Activated CD4-positive, alpha-beta memory T cell treated with anti-CD3 and anti-CD28 coated beads for 36 hours (primary cell): ENCODE results near the gene ZNF253. TPM values are rescaled to one million over a fixed set of nuclear protein-coding genes. Genes with fewer than 3 reads are reported as not detected.

Source experiments
- total RNA-seq, 2 experiments: library from RNA; stranded (reverse); gene quantifications; one replicate each; pipeline ENCODE4 v1.2.3, GENCODE V29; 2021

Gene ZNF253
- total RNA-seq, 2 experiments from 2014 or later, result 11.0 to 12.9 TPM

Other genes with a start within 250 kb of the ZNF253 start
- 10 to 100 TPM; 44.9 to 45.7 TPM for gene PBX4, start 247.2 kb upstream of the ZNF253 start, total RNA-seq
- 10 to 100 TPM; 32.5 to 33.1 TPM for gene LPAR2, start 237.7 kb upstream of the ZNF253 start, total RNA-seq
- 10 to 100 TPM; 78.6 to 79.4 TPM for gene GMIP, start 222.2 kb upstream of the ZNF253 start, total RNA-seq
- 10 to 100 TPM; 66.6 to 69.2 TPM for gene ATP13A1, start 202.2 kb upstream of the ZNF253 start, total RNA-seq
- gene ZNF101, start 197.0 kb upstream of the ZNF253 start, total RNA-seq, result 10 to 100 TPM; 76.0 to 77.0 TPM
- 1 to 10 TPM; 6.8 to 7.9 TPM for gene ZNF14, start 132.8 kb upstream of the ZNF253 start, total RNA-seq
- gene ZNF506, start 44.1 kb upstream of the ZNF253 start, total RNA-seq, result 10 to 100 TPM; 32.9 to 39.3 TPM
- gene ZNF93, start 35.1 kb downstream of the ZNF253 start, total RNA-seq, result 10 to 100 TPM; 15.6 to 17.0 TPM
- gene ZNF682, start 173.6 kb downstream of the ZNF253 start, total RNA-seq, result 1 to 10 TPM; 7.0 to 9.1 TPM
- 10 to 100 TPM; 13.8 to 16.3 TPM for gene ZNF90, start 212.1 kb downstream of the ZNF253 start, total RNA-seq